Liver (tissue), 9 donors: ENCODE measurements around the gene CLEC17A. TPM values are rescaled to one million over a fixed set of nuclear protein-coding genes. Genes with fewer than 3 reads are reported as not detected.

Experiments
- DNase-seq: peaks from one replicate; pipeline ENCODE4 v3.0.0-alpha.2; 2017; ENCODE audit warnings: low spot score
- H3K27ac ChIP-seq, 2 donors: one replicate each; pipeline ENCODE4 v1.7.0; 2013; ENCODE audit warnings: inconsistent platforms in 2 of 2, low read length in 2 of 2, control low read depth in 1 of 2, low read depth in 1 of 2, mild to moderate bottlenecking in 1 of 2
- H3K27me3 ChIP-seq, 4 donors: one replicate each; pipeline versions ENCODE4 v1.6.1 to v1.7.0; 2013; ENCODE audit warnings: low read length in 3 of 4, inconsistent platforms in 1 of 4, mild to moderate bottlenecking in 1 of 4, moderate library complexity in 1 of 4; ENCODE audit not compliant: control insufficient read depth in 4 of 4, insufficient read depth in 4 of 4
- H3K36me3 ChIP-seq, 4 donors: one replicate each; pipeline versions ENCODE4 v1.6.1 to v1.7.0; 2013; ENCODE audit warnings: low read length in 3 of 4, mild to moderate bottlenecking in 3 of 4, low read depth in 1 of 4, moderate library complexity in 1 of 4; ENCODE audit not compliant: control insufficient read depth in 4 of 4, insufficient read depth in 3 of 4
- H3K4me1 ChIP-seq, 4 donors: one replicate each; pipeline versions ENCODE4 v1.6.1 to v1.7.0; 2013; ENCODE audit warnings: low read length in 3 of 4, mild to moderate bottlenecking in 3 of 4, moderate library complexity in 1 of 4; ENCODE audit not compliant: control insufficient read depth in 4 of 4, insufficient read depth in 4 of 4
- H3K4me3 ChIP-seq, 3 donors: one replicate each; pipeline versions ENCODE4 v1.6.1 to v1.7.0; 2013; ENCODE audit warnings: low read length in 3 of 3, control low read depth in 1 of 3, low read depth in 1 of 3, mild to moderate bottlenecking in 1 of 3
- H3K9ac ChIP-seq, 2 donors: one replicate each; pipeline ENCODE4 v1.7.0; 2013; ENCODE audit warnings: low read length in 2 of 2, mild to moderate bottlenecking in 2 of 2, moderate library complexity in 2 of 2, control low read depth in 1 of 2, low read depth in 1 of 2
- H3K9me3 ChIP-seq, 4 donors: one replicate each; pipeline versions ENCODE4 v1.6.1 to v1.7.0; 2013; ENCODE audit warnings: low read length in 3 of 4; ENCODE audit not compliant: control insufficient read depth in 4 of 4
- ATF3 ChIP-seq: IDR thresholded peaks from 2 replicates; pipeline ENCODE4 v1.6.1; 2016; ENCODE audit warnings: antibody characterized with exemption
- CTCF ChIP-seq: fragments of 150-350 bp; IDR thresholded peaks from 2 replicates; pipeline ENCODE4 v1.5.1; 2017; ENCODE audit warnings: improper control_type of control experiment, low read depth, low read length; ENCODE audit not compliant: missing input control
- EGR1 ChIP-seq, 2 donors: IDR thresholded peaks; 2 replicates each; pipeline ENCODE4 v1.6.1; 2016 to 2018; ENCODE audit warnings: antibody characterized with exemption in 2 of 2, low read depth in 2 of 2
- FOXA1 ChIP-seq: IDR thresholded peaks from 2 replicates; pipeline ENCODE4 v1.6.1; 2016; ENCODE audit warnings: antibody characterized with exemption
- FOXA2 ChIP-seq: IDR thresholded peaks from 2 replicates; pipeline ENCODE4 v1.6.1; 2016; ENCODE audit warnings: antibody characterized with exemption
- GABPA ChIP-seq, 2 donors: IDR thresholded peaks in 1 of 2; conservative IDR thresholded peaks in 1 of 2; 2 replicates each; pipeline ENCODE4 v1.6.1; 2016; ENCODE audit warnings: antibody characterized with exemption in 2 of 2, mild to moderate bottlenecking in 1 of 2, moderate library complexity in 1 of 2
- HNF4A ChIP-seq, 2 donors: conservative IDR thresholded peaks; 2 replicates each; pipeline ENCODE4 v1.6.1; 2016; ENCODE audit warnings: antibody characterized with exemption in 2 of 2, mild to moderate bottlenecking in 2 of 2
- HNF4G ChIP-seq: IDR thresholded peaks from 2 replicates; pipeline ENCODE4 v1.6.1; 2016; ENCODE audit warnings: antibody characterized with exemption
- JUND ChIP-seq, 2 donors: IDR thresholded peaks; 2 replicates each; pipeline ENCODE4 v1.6.1; 2016; ENCODE audit warnings: antibody characterized with exemption in 2 of 2
- MAX ChIP-seq: IDR thresholded peaks from 2 replicates; pipeline ENCODE4 v1.6.1; 2016; ENCODE audit warnings: antibody characterized with exemption
- NR2F2 ChIP-seq: IDR thresholded peaks from 2 replicates; pipeline ENCODE4 v1.6.1; 2016; ENCODE audit warnings: antibody characterized with exemption
- RAD21 ChIP-seq, 2 donors: IDR thresholded peaks; 2 replicates each; pipeline ENCODE4 v1.6.1; 2016; ENCODE audit warnings: antibody characterized with exemption in 2 of 2, mild to moderate bottlenecking in 2 of 2
- RXRA ChIP-seq, 2 donors: IDR thresholded peaks; 2 replicates each; pipeline ENCODE4 v1.6.1; 2017 to 2018; ENCODE audit warnings: antibody characterized with exemption in 2 of 2, mild to moderate bottlenecking in 1 of 2
- SP1 ChIP-seq: IDR thresholded peaks from 2 replicates; pipeline ENCODE4 v1.6.1; 2018; ENCODE audit warnings: antibody characterized with exemption, mild to moderate bottlenecking
- TAF1 ChIP-seq: conservative IDR thresholded peaks from 2 replicates; pipeline ENCODE4 v1.6.1; 2016; ENCODE audit warnings: antibody characterized with exemption, mild to moderate bottlenecking
- YY1 ChIP-seq: IDR thresholded peaks from 2 replicates; pipeline ENCODE4 v1.6.1; 2016; ENCODE audit warnings: antibody characterized with exemption, mild to moderate bottlenecking
- WGBS: extraction: QIAGEN DNeasy Blood & Tissue Kit; methylation state at CpG from one replicate; pipeline ENCODE4 v1.1.7; 2013; 5-methylcytosine and 5-hydroxymethylcytosine counted together
- polyA plus RNA-seq, 2 donors: library from polyadenylated mRNA; stranded (reverse) in 1 of 2; unstranded in 1 of 2; fragments of 200-250 nt in 1 of 2; fragments of >200 nt in 1 of 2; fragmentation: Nextera tagmentation in 1 of 2; extraction: Ambion mirVana in 1 of 2; gene quantifications; one replicate each; pipeline versions ENCODE4 v1.2.1 to v1.2.3, GENCODE V29; 2013 to 2015
- total RNA-seq, 2 donors: library from RNA; depleted of rRNA; stranded (reverse); fragments of >200 nt; gene quantifications; one replicate each; pipeline ENCODE4 v1.2.3, GENCODE V29; 2014
- TF ChIP-seq, protein P1 (sequence below): IDR thresholded peaks from 2 replicates; pipeline ENCODE4 v1.6.1; 2016; ENCODE audit warnings: antibody characterized with exemption, mild to moderate bottlenecking
- TF ChIP-seq, protein P2 (sequence below): IDR thresholded peaks from 2 replicates; pipeline ENCODE4 v1.6.1; 2016; ENCODE audit warnings: antibody characterized with exemption
- donor health status: healthy.
- donor health status: healthy.
- donor health status: healthy.
- donor health status: healthy.
- donor health status: healthy.

The CLEC17A gene
- total and polyA plus RNA-seq, 4 donors, result 0.22 to 0.28 TPM; not detected in 2

DNA sequence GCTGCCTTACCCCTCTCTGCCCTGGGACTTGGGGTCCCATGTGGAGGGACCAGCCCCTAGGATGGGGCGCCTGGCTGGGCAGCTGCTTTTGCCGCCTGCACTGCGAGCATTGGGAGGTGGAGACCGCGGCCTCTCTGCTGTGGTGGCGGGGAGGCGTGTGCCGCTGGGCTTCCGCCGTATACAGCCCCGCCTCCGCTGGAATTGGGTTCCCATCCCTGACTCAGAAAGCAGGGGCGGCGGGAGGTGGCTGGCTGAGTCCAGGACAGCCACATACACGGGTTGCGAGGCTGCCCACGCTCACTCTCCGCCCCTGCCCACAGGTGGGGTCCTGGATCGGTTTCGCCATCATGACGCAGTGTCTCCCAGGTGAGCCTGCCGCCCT is 17.6 kb upstream of the CLEC17A start:
- peaks cover 0 to 11% (median 1%) of the 10 kb centered on the region in 4 donors for H3K36me3 ChIP-seq
- H3K4me1 ChIP-seq, result peaks cover 0 to 17% (median 12%) of the 10 kb centered on the region in 4 donors
- no peaks in the 10 kb centered on the region for H3K9me3 ChIP-seq
- H3K27me3 ChIP-seq, result no peaks in the 10 kb centered on the region
- no peak overlapping the region for H3K4me3 ChIP-seq
- TF ChIP-seq CTCF (no peak), RAD21 (IDR thresholded peaks at IDR 0.05) (no peak), ATF3 (no peak), SP1 (no peak), FOXA1 (no peak), HNF4A (conservative IDR thresholded peaks at IDR 0.05) (no peak), EGR1 (IDR thresholded peaks at IDR 0.05; ENCODE audit: low read depth in 2 of 2) (no peak), MAX (no peak), TAF1 (no peak), NR2F2 (no peak), GABPA (IDR thresholded peaks at IDR 0.05 in 1 of 2, conservative IDR thresholded peaks at IDR 0.05 in 1 of 2) (no peak), HNF4G (no peak), JUND (IDR thresholded peaks at IDR 0.05) (no peak), FOXA2 (no peak), YY1 (no peak), RXRA (IDR thresholded peaks at IDR 0.05) (no peak)
- TF ChIP-seq, protein P1, sequence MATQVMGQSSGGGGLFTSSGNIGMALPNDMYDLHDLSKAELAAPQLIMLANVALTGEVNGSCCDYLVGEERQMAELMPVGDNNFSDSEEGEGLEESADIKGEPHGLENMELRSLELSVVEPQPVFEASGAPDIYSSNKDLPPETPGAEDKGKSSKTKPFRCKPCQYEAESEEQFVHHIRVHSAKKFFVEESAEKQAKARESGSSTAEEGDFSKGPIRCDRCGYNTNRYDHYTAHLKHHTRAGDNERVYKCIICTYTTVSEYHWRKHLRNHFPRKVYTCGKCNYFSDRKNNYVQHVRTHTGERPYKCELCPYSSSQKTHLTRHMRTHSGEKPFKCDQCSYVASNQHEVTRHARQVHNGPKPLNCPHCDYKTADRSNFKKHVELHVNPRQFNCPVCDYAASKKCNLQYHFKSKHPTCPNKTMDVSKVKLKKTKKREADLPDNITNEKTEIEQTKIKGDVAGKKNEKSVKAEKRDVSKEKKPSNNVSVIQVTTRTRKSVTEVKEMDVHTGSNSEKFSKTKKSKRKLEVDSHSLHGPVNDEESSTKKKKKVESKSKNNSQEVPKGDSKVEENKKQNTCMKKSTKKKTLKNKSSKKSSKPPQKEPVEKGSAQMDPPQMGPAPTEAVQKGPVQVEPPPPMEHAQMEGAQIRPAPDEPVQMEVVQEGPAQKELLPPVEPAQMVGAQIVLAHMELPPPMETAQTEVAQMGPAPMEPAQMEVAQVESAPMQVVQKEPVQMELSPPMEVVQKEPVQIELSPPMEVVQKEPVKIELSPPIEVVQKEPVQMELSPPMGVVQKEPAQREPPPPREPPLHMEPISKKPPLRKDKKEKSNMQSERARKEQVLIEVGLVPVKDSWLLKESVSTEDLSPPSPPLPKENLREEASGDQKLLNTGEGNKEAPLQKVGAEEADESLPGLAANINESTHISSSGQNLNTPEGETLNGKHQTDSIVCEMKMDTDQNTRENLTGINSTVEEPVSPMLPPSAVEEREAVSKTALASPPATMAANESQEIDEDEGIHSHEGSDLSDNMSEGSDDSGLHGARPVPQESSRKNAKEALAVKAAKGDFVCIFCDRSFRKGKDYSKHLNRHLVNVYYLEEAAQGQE, result no peak
- TF ChIP-seq, protein P2, sequence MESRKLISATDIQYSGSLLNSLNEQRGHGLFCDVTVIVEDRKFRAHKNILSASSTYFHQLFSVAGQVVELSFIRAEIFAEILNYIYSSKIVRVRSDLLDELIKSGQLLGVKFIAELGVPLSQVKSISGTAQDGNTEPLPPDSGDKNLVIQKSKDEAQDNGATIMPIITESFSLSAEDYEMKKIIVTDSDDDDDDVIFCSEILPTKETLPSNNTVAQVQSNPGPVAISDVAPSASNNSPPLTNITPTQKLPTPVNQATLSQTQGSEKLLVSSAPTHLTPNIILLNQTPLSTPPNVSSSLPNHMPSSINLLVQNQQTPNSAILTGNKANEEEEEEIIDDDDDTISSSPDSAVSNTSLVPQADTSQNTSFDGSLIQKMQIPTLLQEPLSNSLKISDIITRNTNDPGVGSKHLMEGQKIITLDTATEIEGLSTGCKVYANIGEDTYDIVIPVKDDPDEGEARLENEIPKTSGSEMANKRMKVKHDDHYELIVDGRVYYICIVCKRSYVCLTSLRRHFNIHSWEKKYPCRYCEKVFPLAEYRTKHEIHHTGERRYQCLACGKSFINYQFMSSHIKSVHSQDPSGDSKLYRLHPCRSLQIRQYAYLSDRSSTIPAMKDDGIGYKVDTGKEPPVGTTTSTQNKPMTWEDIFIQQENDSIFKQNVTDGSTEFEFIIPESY, result no peak
- no peak overlapping the region for H3K9ac ChIP-seq
- no peak for DNase-seq
- WGBS, result 93% methylated on average over 22 of the region's 22 CpGs
- H3K27ac ChIP-seq, result no peak overlapping the region
